C4-2B (cell line): Measurements from ENCODE around the gene PTTG1.

Experiments
- CTCF ChIP-seq: fragments of 450-650 bp; conservative IDR thresholded peaks from 2 replicates; pipeline ENCODE4 v1.5.1; 2017; ENCODE audit warnings: mild to moderate bottlenecking
- ZFX ChIP-seq: fragments of 450-650 bp; IDR thresholded peaks from 2 replicates; pipeline ENCODE4 v1.6.1; 2017

- TF ChIP-seq CTCF (no peak), ZFX (no peak)
Measured at GRCh38 chr5:160450164-160450932, 28.7 kb downstream of the PTTG1 start.
